Activated CD8-positive, alpha-beta memory T cell treated with anti-CD3 and anti-CD28 coated beads, Interleukin-2, amount 10 ng/mL, durations not matched to agents 7 days and 5 days (primary cell): Measurements from ENCODE around the gene BOLA3. TPM values are rescaled to one million over a fixed set of nuclear protein-coding genes. Genes with fewer than 3 reads are reported as not detected.

Source experiments
- ATAC-seq: fragments of 150-1000 bp; cut with Tn5 transposase; one replicate; pipeline ENCODE4 v1.10.0; 2021; ENCODE audit warnings: moderate library complexity
- CTCF ChIA-PET: fragments of 350-600 bp; sonication (Branson Sonifier 250); formaldehyde crosslinking; loops from one replicate; lab custom pipeline; 2021; ENCODE audit warnings: antibody characterized with exemption; lab: Charles Lee
- DNase-seq: peaks from one replicate; pipeline ENCODE4 v3.0.0-alpha.2; 2020
- H3K27ac Mint-ChIP-seq: one replicate; pipeline ENCODE4 v1.8.0; 2021; ENCODE audit warnings: mild to moderate bottlenecking, mixed read lengths
- H3K27me3 Mint-ChIP-seq: one replicate; pipeline ENCODE4 v1.8.0; 2021; ENCODE audit warnings: mixed read lengths
- H3K36me3 Mint-ChIP-seq: one replicate; pipeline ENCODE4 v1.8.0; 2021; ENCODE audit warnings: mild to moderate bottlenecking, mixed read lengths
- H3K4me1 Mint-ChIP-seq: one replicate; pipeline ENCODE4 v1.8.0; 2021; ENCODE audit warnings: mixed read lengths
- H3K4me3 Mint-ChIP-seq: one replicate; pipeline ENCODE4 v1.8.0; 2021; ENCODE audit warnings: mild to moderate bottlenecking, moderate library complexity, mixed read lengths
- H3K9me3 Mint-ChIP-seq: one replicate; pipeline ENCODE4 v1.8.0; 2022; ENCODE audit warnings: low read depth, mixed read lengths
- total RNA-seq, 2 experiments: library from RNA; stranded (reverse); gene quantifications; one replicate each; pipeline ENCODE4 v1.2.3, GENCODE V29; 2021

BOLA3 gene
- total RNA-seq, 2 experiments from 2014 or later = 69.5 to 76.1 TPM

GRCh38 chr2:74178211-74179062 lies 30.7 kb upstream of the BOLA3 start, which contains the start of gene MOB1A:
Gene MOB1A, minus strand, starts transcription at chr2:74178879. Its CDS starts 205 bp downstream, at chr2:74178674.
- Mint-ChIP-seq H3K4me1 (peaks cover 44% of the 10 kb centered on the region), H3K36me3 (peaks cover 20% of the 10 kb centered on the region), H3K27ac (peak within 1 kb of the TSS; percentile 94), H3K27me3 (no peaks in the 10 kb centered on the region), H3K9me3 (no peaks in the 10 kb centered on the region), H3K4me3 (peak within 1 kb of the TSS; percentile 86)
- CTCF ChIA-PET = interaction anchor here (0.6 to 4.6 kb wide), 31 partner anchors 8 to 396 kb away, joined by 3 to 51 read pairs (median 5); partner anchors contain the start of genes BOLA3, MTHFD2 and STAMBP
- ATAC-seq = peak; percentile 93
- peak; percentile 99 for DNase-seq

GRCh38 chr2:74177696-74178095 lies 30.0 kb upstream of the BOLA3 start:
- Mint-ChIP-seq H3K36me3 (peaks cover 23% of the 10 kb centered on the region), H3K9me3 (no peaks in the 10 kb centered on the region), H3K4me1 (peaks cover 48% of the 10 kb centered on the region), H3K4me3 (peak overlapping the region; percentile 86), H3K27me3 (no peaks in the 10 kb centered on the region), H3K27ac (peak overlapping the region; percentile 94)
- DNase-seq (no peak), ATAC-seq (no peak)
- CTCF ChIA-PET = interaction anchor here (0.8 to 4.6 kb wide), 17 partner anchors 10 to 397 kb away, joined by 3 to 51 read pairs (median 7); partner anchors contain the start of genes BOLA3 and MTHFD2

GRCh38 chr2:74174909-74175308 lies 27.2 kb upstream of the BOLA3 start:
- H3K4me3 Mint-ChIP-seq = no peak overlapping the region

GRCh38 chr2:74168739-74169138 lies 21.0 kb upstream of the BOLA3 start:
- peaks cover 57% of the 10 kb centered on the region for H3K36me3 Mint-ChIP-seq
- ATAC-seq (no peak), DNase-seq (no peak)
- CTCF ChIA-PET = interaction anchor here (1.1 to 1.4 kb wide), 3 partner anchors 9 to 167 kb away, joined by 3 to 6 read pairs (median 4); partner anchors contain the start of gene MOB1A
- no peaks in the 10 kb centered on the region for H3K9me3 Mint-ChIP-seq
- H3K27me3 Mint-ChIP-seq = no peaks in the 10 kb centered on the region
- peaks cover 18% of the 10 kb centered on the region for H3K4me1 Mint-ChIP-seq
- H3K4me3 Mint-ChIP-seq = no peak overlapping the region
- no peak overlapping the region for H3K27ac Mint-ChIP-seq

More at GRCh38 chr2:74174909-74175308, 27.2 kb upstream of the BOLA3 start:
- CTCF ChIA-PET = interaction anchor here (0.8 to 1.0 kb wide), 3 partner anchors 17 to 28 kb away, joined by 3 read pairs; partner anchors contain the start of gene BOLA3
- Mint-ChIP-seq H3K36me3 (peaks cover 39% of the 10 kb centered on the region), H3K27ac (no peak overlapping the region), H3K27me3 (no peaks in the 10 kb centered on the region), H3K9me3 (no peaks in the 10 kb centered on the region), H3K4me1 (peaks cover 47% of the 10 kb centered on the region)
- ATAC-seq (no peak), DNase-seq (peak; percentile 31)

- H3K36me3 Mint-ChIP-seq = peaks cover 56% of the 10 kb centered on the region
- no peaks in the 10 kb centered on the region for H3K9me3 Mint-ChIP-seq
- H3K4me3 Mint-ChIP-seq = no peak overlapping the region
- DNase-seq = no peak
- H3K4me1 Mint-ChIP-seq = peaks cover 7% of the 10 kb centered on the region
- no peak overlapping the region for H3K27ac Mint-ChIP-seq
- no peaks in the 10 kb centered on the region for H3K27me3 Mint-ChIP-seq
- ATAC-seq = no peak
- CTCF ChIA-PET = interaction anchor here (0.9 kb wide), 1 partner anchor 13 kb away, joined by 3 read pairs; no protein-coding TSS in a partner anchor
Measured at GRCh38 chr2:74164761-74165160, 17.0 kb upstream of the BOLA3 start.

- Mint-ChIP-seq H3K4me3 (no peak overlapping the region), H3K4me1 (peaks cover 6% of the 10 kb centered on the region), H3K27me3 (no peaks in the 10 kb centered on the region), H3K9me3 (no peaks in the 10 kb centered on the region), H3K36me3 (peaks cover 60% of the 10 kb centered on the region), H3K27ac (no peak overlapping the region)
- CTCF ChIA-PET = interaction anchor here (1.8 kb wide), 1 partner anchor 15 kb away, joined by 7 read pairs; the partner anchor contains the start of gene MOB1A
- no peak for DNase-seq
- no peak for ATAC-seq
Measured at GRCh38 chr2:74162951-74163350, 15.2 kb upstream of the BOLA3 start.

GRCh38 chr2:74155830-74156229 lies 8.1 kb upstream of the BOLA3 start:
- H3K27me3 Mint-ChIP-seq = no peaks in the 10 kb centered on the region
- peaks cover 48% of the 10 kb centered on the region for H3K36me3 Mint-ChIP-seq
- H3K27ac Mint-ChIP-seq = no peak overlapping the region

GRCh38 chr2:74152954-74153353 lies 5.2 kb upstream of the BOLA3 start:
- peak overlapping the region; percentile 39 for H3K27ac Mint-ChIP-seq
- no peaks in the 10 kb centered on the region for H3K9me3 Mint-ChIP-seq
- H3K36me3 Mint-ChIP-seq = peaks cover 34% of the 10 kb centered on the region
- ATAC-seq = no peak
- H3K27me3 Mint-ChIP-seq = no peaks in the 10 kb centered on the region
- CTCF ChIA-PET = interaction anchor here (1.0 to 8.5 kb wide), 5 partner anchors 14 to 328 kb away, joined by 3 to 134 read pairs (median 3); partner anchors contain the start of genes MOB1A and STAMBP
- H3K4me1 Mint-ChIP-seq = peaks cover 15% of the 10 kb centered on the region
- DNase-seq = no peak
- no peak overlapping the region for H3K4me3 Mint-ChIP-seq

More at GRCh38 chr2:74155830-74156229, 8.1 kb upstream of the BOLA3 start:
- CTCF ChIA-PET = interaction anchor here (1.0 to 2.6 kb wide), 3 partner anchors 8 to 332 kb away, joined by 3 to 13 read pairs (median 4); partner anchors contain the start of gene BOLA3
- ATAC-seq = no peak
- Mint-ChIP-seq H3K4me3 (no peak overlapping the region), H3K4me1 (peaks cover 17% of the 10 kb centered on the region), H3K9me3 (no peaks in the 10 kb centered on the region)
- no peak for DNase-seq

GRCh38 chr2:74149570-74150319 lies 2.0 kb upstream of the BOLA3 start:
- ATAC-seq = no peak
- no peaks in the 10 kb centered on the region for H3K27me3 Mint-ChIP-seq
- H3K4me3 Mint-ChIP-seq = no peak overlapping the region
- no peaks in the 10 kb centered on the region for H3K9me3 Mint-ChIP-seq
- CTCF ChIA-PET = interaction anchor here (0.7 to 8.5 kb wide), 8 partner anchors 28 to 470 kb away, joined by 3 to 134 read pairs (median 4); partner anchors contain the start of genes MOB1A and STAMBP
- peaks cover 17% of the 10 kb centered on the region for H3K4me1 Mint-ChIP-seq
- peaks cover 16% of the 10 kb centered on the region for H3K36me3 Mint-ChIP-seq
- no peak for DNase-seq
- peak overlapping the region; percentile 9 for H3K27ac Mint-ChIP-seq

GRCh38 chr2:74149247-74149525 lies 1.5 kb upstream of the BOLA3 start:
- Mint-ChIP-seq H3K9me3 (no peaks in the 10 kb centered on the region), H3K36me3 (peaks cover 14% of the 10 kb centered on the region), H3K4me3 (no peak overlapping the region), H3K27ac (peak overlapping the region; percentile 9), H3K4me1 (peaks cover 13% of the 10 kb centered on the region), H3K27me3 (no peaks in the 10 kb centered on the region)
- no peak for DNase-seq
- no peak for ATAC-seq
- CTCF ChIA-PET = interaction anchor here (1.0 to 8.5 kb wide), 12 partner anchors 8 to 324 kb away, joined by 3 to 134 read pairs (median 8); partner anchors contain the start of genes MOB1A, MTHFD2 and STAMBP

- ATAC-seq (no peak), DNase-seq (no peak)
- Mint-ChIP-seq H3K9me3 (no peaks in the 10 kb centered on the region), H3K4me1 (peaks cover 11% of the 10 kb centered on the region), H3K4me3 (no peak overlapping the region), H3K36me3 (peaks cover 13% of the 10 kb centered on the region), H3K27ac (no peak overlapping the region), H3K27me3 (no peaks in the 10 kb centered on the region)
- CTCF ChIA-PET = interaction anchor here (0.7 to 8.5 kb wide), 17 partner anchors 8 to 324 kb away, joined by 3 to 134 read pairs (median 5); partner anchors contain the start of genes MOB1A, MTHFD2 and STAMBP
Measured at GRCh38 chr2:74148457-74149246, 940 bp upstream of the BOLA3 start.
